ENCODE results near the gene NATD1.
"Not testable (repeated sequence)": the region's sequence is repeated elsewhere in the genome, so short reads cannot be mapped to it uniquely, and the experiment has no call there.

Gene NATD1

GRCh38 chr17:21228111-21228510 is 25.1 kb downstream of the NATD1 start:
- DNase-seq (ENCODE audit: extremely low read depth, insufficient read length) = no peak
- Histone ChIP-seq H3K36me3 (ENCODE audit: control insufficient read depth, insufficient read depth, low read length) (no peaks in the 10 kb centered on the region; the same call in 1 of the 2 replicates), H3K27me3 (replicated peaks; ENCODE audit: control insufficient read depth, insufficient read depth, low read length) (no peaks in the 10 kb centered on the region), H3K4me3 (replicated peaks; ENCODE audit: low read depth, low read length) (no peak overlapping the region)
- TF ChIP-seq CTCF (IDR thresholded peaks at IDR 0.05; ENCODE audit: insufficient read depth, low read length, poor library complexity, severe bottlenecking) = no peak

GRCh38 chr17:21227277-21227676 is 25.9 kb downstream of the NATD1 start:
- DNase-seq (ENCODE audit: extremely low read depth, insufficient read length); H3K36me3 ChIP-seq (ENCODE audit: control insufficient read depth, insufficient read depth, low read length); H3K4me3 ChIP-seq (replicated peaks; ENCODE audit: low read depth, low read length); H3K27me3 ChIP-seq (replicated peaks; ENCODE audit: control insufficient read depth, insufficient read depth, low read length): not testable (repeated sequence)

GRCh38 chr17:21223086-21223485 is 30.1 kb downstream of the NATD1 start:
- no peaks in the 10 kb centered on the region for H3K27me3 ChIP-seq (replicated peaks; ENCODE audit: control insufficient read depth, insufficient read depth, low read length)
- no peak for TF ChIP-seq CTCF (IDR thresholded peaks at IDR 0.05; ENCODE audit: insufficient read depth, low read length, poor library complexity, severe bottlenecking)
- no peak overlapping the region for H3K4me3 ChIP-seq (replicated peaks; ENCODE audit: low read depth, low read length)
- H3K36me3 ChIP-seq (ENCODE audit: control insufficient read depth, insufficient read depth, low read length) = no peaks in the 10 kb centered on the region; the same call in none of the 2 replicates
- no peak for DNase-seq (ENCODE audit: extremely low read depth, insufficient read length)

- H3K36me3 ChIP-seq (ENCODE audit: control insufficient read depth, insufficient read depth, low read length) = no peaks in the 10 kb centered on the region; the same call in none of the 2 replicates
- no peak for TF ChIP-seq CTCF (IDR thresholded peaks at IDR 0.05; ENCODE audit: insufficient read depth, low read length, poor library complexity, severe bottlenecking)
These were observed 34.3 kb downstream of the NATD1 start for GRCh38 chr17:21218831-21219380.

GRCh38 chr17:21218101-21218500 is 35.1 kb downstream of the NATD1 start:
- DNase-seq (ENCODE audit: extremely low read depth, insufficient read length) = no peak
- Histone ChIP-seq H3K27me3 (replicated peaks; ENCODE audit: control insufficient read depth, insufficient read depth, low read length) (no peaks in the 10 kb centered on the region), H3K4me3 (replicated peaks; ENCODE audit: low read depth, low read length) (no peak overlapping the region), H3K36me3 (ENCODE audit: control insufficient read depth, insufficient read depth, low read length) (no peaks in the 10 kb centered on the region; the same call in 1 of the 2 replicates)
- TF ChIP-seq CTCF (IDR thresholded peaks at IDR 0.05; ENCODE audit: insufficient read depth, low read length, poor library complexity, severe bottlenecking) = no peak

More at GRCh38 chr17:21218831-21219380, 34.3 kb downstream of the NATD1 start:
- no peak for DNase-seq (ENCODE audit: extremely low read depth, insufficient read length)
- H3K27me3 ChIP-seq (replicated peaks; ENCODE audit: control insufficient read depth, insufficient read depth, low read length) = no peaks in the 10 kb centered on the region
- no peak overlapping the region for H3K4me3 ChIP-seq (replicated peaks; ENCODE audit: low read depth, low read length)

- no peak for TF ChIP-seq CTCF (IDR thresholded peaks at IDR 0.05; ENCODE audit: insufficient read depth, low read length, poor library complexity, severe bottlenecking)
- no peak for DNase-seq (ENCODE audit: extremely low read depth, insufficient read length)
These were observed 35.9 kb downstream of the NATD1 start for GRCh38 chr17:21217346-21217745.

More at GRCh38 chr17:21217346-21217745, 35.9 kb downstream of the NATD1 start:
- H3K4me3 ChIP-seq (replicated peaks; ENCODE audit: low read depth, low read length) = no peak overlapping the region
- no peaks in the 10 kb centered on the region; the same call in 1 of the 2 replicates for H3K36me3 ChIP-seq (ENCODE audit: control insufficient read depth, insufficient read depth, low read length)
- no peaks in the 10 kb centered on the region for H3K27me3 ChIP-seq (replicated peaks; ENCODE audit: control insufficient read depth, insufficient read depth, low read length)
